Measurements from ENCODE around the gene ABCA7. TPM values are rescaled to one million over a fixed set of nuclear protein-coding genes. Genes with fewer than 3 reads are reported as not detected.

Gene ABCA7
- total RNA-seq, 2 donors from 2014 or later, result 33.7 to 87.3 TPM

GRCh38 chr19:991932-992669, 47.8 kb upstream of the ABCA7 start:
- TF ChIP-seq CTCF (IDR thresholded peaks at IDR 0.05), result no peak
- no peak for TF ChIP-seq POLR2A (IDR thresholded peaks at IDR 0.05)
- H3K9me3 ChIP-seq, result no peaks in the 10 kb centered on the region
- no peaks in the 10 kb centered on the region for H3K36me3 ChIP-seq (replicated peaks in 1 of 2; ENCODE audit: insufficient read depth in 1 of 2, low read depth in 2 of 2)
- ATAC-seq (no peak), DNase-seq (no peak)
- intact Hi-C loops (cut with DNase I), result no loop called here
- H3K27ac ChIP-seq, result no peak overlapping the region
- WGBS, 2 donors, result 93 to 94% methylated on average over 7 to 33 of the region's 42 CpGs
- H3K4me1 ChIP-seq, result peaks cover 22% of the 10 kb centered on the region
- peaks cover 0 to 10% of the 10 kb centered on the region in 2 donors for H3K27me3 ChIP-seq
- no peak overlapping the region for H3K4me3 ChIP-seq

DNA sequence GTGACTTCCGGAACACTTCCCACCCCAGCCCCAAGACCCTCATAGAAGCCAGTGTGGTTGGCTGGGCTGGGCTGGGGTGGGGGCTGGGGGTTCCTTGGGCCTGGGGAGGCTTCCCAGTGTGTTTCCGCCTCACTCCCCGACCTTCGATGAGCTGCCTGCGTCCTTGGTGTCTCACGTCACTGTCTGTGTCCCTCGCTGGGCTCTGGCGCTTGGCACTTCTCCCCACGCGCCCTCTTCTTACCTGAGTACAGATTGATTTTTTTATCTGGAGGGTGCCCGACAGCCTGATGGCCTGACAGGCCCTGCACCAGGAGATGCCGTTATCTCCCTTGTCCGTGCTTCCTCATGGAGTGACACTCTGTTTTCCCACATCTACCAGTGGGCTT, 47.2 kb upstream of the ABCA7 start:
- DNase-seq (no peak), ATAC-seq (no peak)
- H3K9me3 ChIP-seq, result no peaks in the 10 kb centered on the region
- H3K36me3 ChIP-seq (replicated peaks in 1 of 2; ENCODE audit: insufficient read depth in 1 of 2, low read depth in 2 of 2), result no peaks in the 10 kb centered on the region
- TF ChIP-seq CTCF (IDR thresholded peaks at IDR 0.05), result no peak
- TF ChIP-seq POLR2A (IDR thresholded peaks at IDR 0.05), result no peak
- H3K4me3 ChIP-seq, result no peak overlapping the region
- intact Hi-C loops (cut with DNase I), result no loop called here
- peaks cover 22% of the 10 kb centered on the region for H3K4me1 ChIP-seq
- WGBS, 2 donors, result 89 to 94% methylated on average over 12 to 13 of the region's 13 CpGs
- peaks cover 0 to 15% of the 10 kb centered on the region in 2 donors for H3K27me3 ChIP-seq
- no peak overlapping the region for H3K27ac ChIP-seq

DNA sequence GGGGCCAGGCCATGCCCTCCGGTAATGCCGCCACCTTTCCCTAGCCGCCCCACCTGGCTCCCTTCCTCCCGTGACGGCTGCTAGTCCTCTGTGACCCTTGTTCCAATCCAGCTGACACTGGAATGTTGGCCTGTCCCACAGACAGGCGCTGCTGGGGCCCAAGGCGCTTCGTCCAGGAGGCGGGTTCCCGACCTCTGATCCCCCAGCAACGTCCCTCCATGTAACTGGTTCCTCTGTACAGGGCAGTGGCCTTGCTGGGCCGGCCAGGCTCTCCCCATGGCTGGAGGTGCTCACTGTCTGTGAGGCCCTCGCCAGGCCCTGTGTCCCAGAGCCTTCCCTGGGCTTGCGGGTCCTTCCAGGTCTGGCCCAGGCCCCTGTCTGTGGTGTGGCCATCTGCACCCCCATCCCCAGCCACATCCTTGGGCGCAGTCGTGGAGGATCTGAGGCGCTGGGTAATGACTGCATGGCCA, 46.5 kb upstream of the ABCA7 start:
- intact Hi-C loops (cut with DNase I), result no loop called here
- DNase-seq (no peak), ATAC-seq (no peak)
- peaks cover 22% of the 10 kb centered on the region for H3K4me1 ChIP-seq
- peaks cover 0 to 15% of the 10 kb centered on the region in 2 donors for H3K27me3 ChIP-seq
- H3K4me3 ChIP-seq, result no peak overlapping the region
- TF ChIP-seq POLR2A (IDR thresholded peaks at IDR 0.05) (no peak), CTCF (IDR thresholded peaks at IDR 0.05) (no peak)
- H3K27ac ChIP-seq, result no peak overlapping the region
- WGBS, 2 donors, result 94% methylated on average over 10 to 17 of the region's 17 CpGs
- no peaks in the 10 kb centered on the region for H3K36me3 ChIP-seq (replicated peaks in 1 of 2; ENCODE audit: insufficient read depth in 1 of 2, low read depth in 2 of 2)
- no peaks in the 10 kb centered on the region for H3K9me3 ChIP-seq

GRCh38 chr19:993831-994393, 46.0 kb upstream of the ABCA7 start:
- intact Hi-C loops (cut with DNase I), result no loop called here
- Histone ChIP-seq H3K27ac (no peak overlapping the region), H3K9me3 (no peaks in the 10 kb centered on the region), H3K27me3 (peaks cover 0 to 18% of the 10 kb centered on the region in 2 donors), H3K36me3 (replicated peaks in 1 of 2; ENCODE audit: insufficient read depth in 1 of 2, low read depth in 2 of 2) (no peaks in the 10 kb centered on the region), H3K4me1 (peaks cover 22% of the 10 kb centered on the region), H3K4me3 (no peak overlapping the region)
- DNase-seq (no peak), ATAC-seq (no peak)
- no peak for TF ChIP-seq POLR2A (IDR thresholded peaks at IDR 0.05)
- TF ChIP-seq CTCF (IDR thresholded peaks at IDR 0.05), result no peak
- 88 to 89% methylated on average over 11 to 41 of the region's 43 CpGs for WGBS, 2 donors
